Fibroblast of skin of abdomen (primary cell): ENCODE data around the gene B3GNT2.
"Not testable (repeated sequence)": the region's sequence is repeated elsewhere in the genome, so short reads cannot be mapped to it uniquely, and the experiment has no call there.

ENCODE experiments used
- DNase-seq: peaks from one replicate; pipeline ENCODE4 v3.0.0-alpha.2; 2013

Gene B3GNT2

GRCh38 chr2:62185475-62186155, 10.3 kb upstream of the B3GNT2 start:
- no peak for DNase-seq

DNA sequence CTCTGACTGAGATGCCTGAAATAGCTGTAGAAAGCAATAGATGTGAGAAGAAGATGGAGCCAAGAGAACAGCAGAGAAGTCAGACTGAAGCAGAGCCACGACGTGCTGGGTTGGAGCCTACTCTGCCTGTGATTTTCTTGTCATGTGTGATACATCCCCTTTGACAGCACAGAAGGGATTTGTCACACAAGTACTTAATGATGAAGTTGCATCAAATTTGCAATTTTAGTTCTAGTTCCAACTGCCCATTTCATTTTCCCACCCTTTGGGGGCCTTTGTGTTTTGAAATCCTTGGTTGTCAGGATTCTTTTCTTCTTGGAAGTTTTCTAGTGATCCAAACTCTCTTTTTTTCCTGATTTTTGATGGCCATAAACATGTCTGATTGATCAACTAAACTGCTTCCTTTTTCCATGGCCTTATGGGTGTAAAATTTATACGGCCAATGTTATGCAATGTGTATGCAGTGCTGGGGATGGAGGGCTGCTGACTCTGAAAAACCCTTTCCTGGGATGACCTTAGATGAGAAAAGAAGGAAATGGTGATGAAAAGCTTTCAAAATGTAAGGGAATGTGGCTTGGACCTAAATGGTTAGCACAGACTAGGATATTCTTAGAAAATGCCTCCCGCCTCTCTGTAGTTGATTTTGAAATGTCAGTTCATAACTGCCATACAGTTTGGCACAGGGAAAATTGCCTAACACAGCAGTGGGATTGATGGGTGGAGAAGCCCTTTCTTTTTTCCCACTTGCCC, 9.6 kb upstream of the B3GNT2 start:
- no peak for DNase-seq

- no peak for DNase-seq
These were observed 8.7 kb upstream of the B3GNT2 start for GRCh38 chr2:62187246-62187645.

GRCh38 chr2:62188416-62188815, 7.5 kb upstream of the B3GNT2 start:
- DNase-seq, result no peak

GRCh38 chr2:62189196-62189595, 6.7 kb upstream of the B3GNT2 start:
- no peak for DNase-seq

- DNase-seq, result no peak
These were observed 3.1 kb upstream of the B3GNT2 start for GRCh38 chr2:62192811-62193210.

GRCh38 chr2:62194558-62195420, 1.1 kb upstream of the B3GNT2 start:
- no peak for DNase-seq

DNA sequence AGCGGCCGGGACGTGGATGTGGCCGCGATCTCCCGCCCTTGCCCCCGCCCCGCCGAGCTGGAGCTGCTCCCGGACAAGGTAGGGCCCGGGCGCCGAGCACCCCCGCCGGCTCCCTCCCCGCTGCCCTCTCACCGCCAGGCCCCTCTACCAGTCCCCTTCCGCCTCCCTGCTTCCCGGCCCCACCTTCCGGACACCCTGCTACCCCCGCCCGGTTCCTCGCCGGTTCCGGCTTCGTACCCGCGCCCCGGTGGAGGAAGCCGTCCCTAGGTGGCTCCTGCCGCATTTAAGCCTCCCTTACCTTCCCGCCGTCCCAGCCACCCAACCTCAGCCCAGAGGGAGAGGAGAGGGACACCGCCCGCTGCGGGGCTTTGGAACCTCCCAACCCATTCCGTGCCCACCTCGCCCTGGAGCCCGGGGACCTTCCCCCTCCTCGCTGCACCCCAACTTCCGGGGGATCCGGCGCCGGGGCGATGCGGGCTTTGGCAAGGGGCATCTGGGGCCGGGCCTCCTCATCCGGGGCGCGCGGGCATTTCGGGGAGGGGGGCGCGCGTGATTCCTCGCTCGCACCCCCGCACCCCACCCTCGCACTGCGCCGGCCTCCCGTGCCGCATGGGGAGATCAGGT, 475 bp downstream of the B3GNT2 start:
- no peak for DNase-seq

- DNase-seq, result no peak
These were observed 1.4 kb downstream of the B3GNT2 start for GRCh38 chr2:62197011-62197924.

GRCh38 chr2:62197925-62198633, 2.2 kb downstream of the B3GNT2 start:
- DNase-seq, result no peak

- not testable (repeated sequence) for DNase-seq
These were observed 2.9 kb downstream of the B3GNT2 start for GRCh38 chr2:62198854-62199253.

DNA sequence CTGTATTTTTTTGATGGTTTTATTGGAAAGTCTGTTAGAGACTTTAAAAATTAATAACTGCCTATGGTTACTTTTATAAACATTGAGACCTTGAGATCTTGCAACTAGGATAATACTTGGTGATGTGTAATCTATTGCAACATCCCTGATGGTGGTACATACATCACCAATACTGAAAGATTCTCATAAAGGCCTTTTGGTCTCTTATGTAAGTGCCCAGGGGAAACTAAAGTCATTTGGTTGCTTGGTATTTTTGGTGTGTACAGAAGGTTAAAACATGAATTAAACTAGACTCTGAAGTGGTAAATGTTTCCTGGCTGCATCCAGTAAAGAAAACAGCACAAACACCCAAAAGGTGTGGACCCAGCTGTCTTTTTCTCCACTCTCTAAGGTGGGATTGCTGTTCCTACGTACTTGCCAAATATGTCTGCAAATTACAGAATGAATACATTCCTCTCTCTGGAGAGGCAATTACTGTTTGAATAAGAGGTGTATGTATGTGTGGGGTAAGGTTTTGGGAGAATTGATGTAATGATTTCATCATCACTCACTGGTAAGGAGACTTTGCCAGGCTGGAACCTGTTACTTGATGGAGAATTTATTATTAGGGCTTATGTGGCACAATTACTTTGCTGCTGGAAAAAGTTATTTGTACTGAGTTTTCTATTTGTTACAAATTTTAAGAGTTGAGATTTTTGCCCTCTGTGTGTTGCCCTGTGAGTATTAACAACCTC, 3.6 kb downstream of the B3GNT2 start:
- peak; percentile 29 for DNase-seq

DNA sequence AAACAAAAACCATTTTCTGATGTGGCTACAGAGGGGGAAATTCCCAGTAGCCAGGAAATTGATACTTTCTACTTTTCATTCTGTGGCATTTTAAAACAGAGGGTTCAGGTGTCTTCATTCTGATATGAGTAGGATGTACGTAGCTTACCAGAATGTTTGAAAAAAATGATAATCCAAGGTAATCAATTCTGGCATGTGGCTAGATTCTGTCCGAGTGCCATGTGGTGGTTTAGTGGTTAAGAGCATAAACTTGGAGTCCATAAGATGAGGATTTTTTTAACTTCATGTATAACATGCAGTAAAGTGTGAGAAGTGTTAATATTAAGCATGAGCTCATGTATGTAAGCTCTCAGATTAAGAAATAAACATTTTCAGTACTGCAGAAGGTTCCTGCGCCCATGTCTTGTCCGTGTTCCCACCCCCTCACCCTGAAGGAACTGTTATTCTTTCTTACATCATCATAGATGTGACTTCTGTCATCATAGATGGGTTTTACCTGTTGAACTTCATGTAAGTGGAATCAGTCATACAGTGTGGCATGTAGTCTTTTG, 4.5 kb downstream of the B3GNT2 start:
- no peak for DNase-seq

DNA sequence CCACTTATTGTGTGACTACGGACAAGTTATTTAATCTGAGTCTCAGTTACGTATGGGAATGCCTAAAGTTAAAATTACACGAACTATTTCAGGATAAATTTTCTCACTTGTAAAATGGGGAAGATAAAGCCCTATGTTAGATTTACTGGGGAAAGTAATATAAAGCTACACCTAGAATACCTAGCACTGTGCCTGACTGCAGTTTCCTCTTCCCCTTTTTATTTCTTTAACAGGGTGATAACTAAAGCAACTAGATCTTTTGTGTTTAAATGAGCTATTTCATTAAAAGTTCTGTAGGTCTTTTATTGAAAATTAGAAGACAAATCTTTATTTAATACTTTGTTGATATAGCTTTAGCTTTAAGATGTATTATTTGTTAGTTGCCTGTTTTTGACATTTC, 5.0 kb downstream of the B3GNT2 start:
- DNase-seq, result no peak

DNA sequence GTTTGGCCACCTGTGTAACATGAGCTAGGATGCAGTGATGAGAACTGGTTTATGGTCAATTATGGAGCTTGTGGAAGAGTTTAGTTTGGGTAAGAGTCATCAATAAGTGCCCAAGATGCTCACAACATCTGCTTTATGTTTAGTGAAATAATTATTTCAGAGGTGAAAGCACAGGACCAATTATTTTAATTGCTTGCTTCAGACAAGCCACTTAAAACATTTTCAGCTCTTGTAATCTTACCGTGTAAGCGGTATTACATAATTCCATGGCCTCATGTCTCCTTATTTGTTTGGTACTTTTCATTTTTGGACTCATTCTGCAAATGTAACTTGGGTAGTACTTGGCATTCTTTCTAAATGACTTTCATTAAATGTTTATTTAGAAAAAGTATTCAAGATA, 5.4 kb downstream of the B3GNT2 start:
- no peak for DNase-seq

- DNase-seq, result no peak
These were observed 6.3 kb downstream of the B3GNT2 start for GRCh38 chr2:62202019-62202722.

GRCh38 chr2:62202729-62203128, 6.8 kb downstream of the B3GNT2 start:
- no peak for DNase-seq

DNA sequence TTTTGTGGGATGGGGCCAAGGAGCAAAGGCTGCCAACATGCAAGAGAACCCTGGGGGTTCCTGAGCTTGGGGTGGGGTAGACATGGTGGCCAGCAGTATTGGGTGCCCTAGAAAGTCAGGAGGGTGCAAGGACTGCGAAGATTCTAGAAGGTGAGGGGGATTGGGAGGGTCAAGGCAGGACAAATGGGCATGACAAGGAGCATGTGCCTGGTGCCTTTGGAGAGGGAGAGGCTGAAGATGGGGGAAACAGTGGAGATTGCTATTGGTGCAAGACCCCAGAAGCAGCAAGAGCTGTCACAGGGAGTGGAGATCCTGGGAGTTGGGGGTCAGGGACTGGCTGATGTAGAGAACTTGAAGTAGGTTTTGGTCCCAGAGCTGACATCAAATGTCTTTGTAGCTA, 7.5 kb downstream of the B3GNT2 start:
- DNase-seq, result no peak

- no peak for DNase-seq
These were observed 9.1 kb downstream of the B3GNT2 start for GRCh38 chr2:62204998-62205496.
